Measurements from ENCODE around the gene UTF1.

Gene UTF1, protein sequence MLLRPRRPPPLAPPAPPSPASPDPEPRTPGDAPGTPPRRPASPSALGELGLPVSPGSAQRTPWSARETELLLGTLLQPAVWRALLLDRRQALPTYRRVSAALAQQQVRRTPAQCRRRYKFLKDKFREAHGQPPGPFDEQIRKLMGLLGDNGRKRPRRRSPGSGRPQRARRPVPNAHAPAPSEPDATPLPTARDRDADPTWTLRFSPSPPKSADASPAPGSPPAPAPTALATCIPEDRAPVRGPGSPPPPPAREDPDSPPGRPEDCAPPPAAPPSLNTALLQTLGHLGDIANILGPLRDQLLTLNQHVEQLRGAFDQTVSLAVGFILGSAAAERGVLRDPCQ

GRCh38 chr10:133230044-133230361 lies at the start of gene UTF1:
Gene UTF1 (plus strand): TSS chr10:133230217. CDS start chr10:133230289, 72 bp downstream.
- no peak for DNase-seq

- DNase-seq, result no peak
These were observed 48.9 kb upstream of the UTF1 start for GRCh38 chr10:133180965-133181639.

- no peak for DNase-seq
These were observed 47.8 kb upstream of the UTF1 start for GRCh38 chr10:133182190-133182589.

DNA sequence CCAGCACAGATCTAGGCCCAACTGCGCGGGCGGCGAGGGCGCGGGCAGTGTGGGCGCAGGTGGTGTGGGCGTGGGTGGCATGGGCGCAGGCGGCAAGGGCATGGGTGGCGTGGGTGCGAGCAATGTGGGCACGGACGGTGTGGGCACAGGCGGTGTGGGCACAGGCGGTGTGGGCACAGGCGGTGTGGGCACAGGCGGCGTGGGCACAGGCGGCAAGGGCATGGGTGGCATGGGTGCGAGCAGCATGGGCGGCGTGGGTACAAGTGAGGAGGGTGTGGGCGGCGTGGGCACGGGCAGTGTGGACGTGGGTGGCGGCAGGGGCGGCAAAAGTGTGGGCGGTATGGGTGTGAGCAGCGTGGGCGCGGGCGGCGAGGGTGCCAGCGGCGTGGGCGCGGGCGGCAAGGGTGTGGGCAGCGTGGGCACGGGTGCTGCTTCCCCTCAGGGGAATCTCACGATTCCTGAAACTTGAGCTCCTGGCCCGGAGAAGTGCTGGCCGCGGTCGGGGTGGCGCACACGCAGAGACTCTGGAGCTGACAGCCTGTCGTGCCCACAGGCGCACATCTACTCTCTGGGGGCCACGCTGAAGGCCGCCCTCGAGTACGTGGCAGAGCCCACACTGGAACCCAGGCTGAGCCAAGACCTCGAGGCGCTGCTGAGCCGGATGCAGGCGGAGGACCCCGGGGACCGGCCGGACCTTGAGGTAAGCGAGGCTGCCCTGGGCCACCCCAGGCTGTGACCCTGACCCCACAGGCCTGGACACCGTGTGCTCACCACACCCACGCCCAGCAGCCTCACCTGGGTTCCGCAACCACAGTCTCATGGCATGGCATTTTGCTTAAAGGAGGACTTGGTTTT lies 47.0 kb upstream of the UTF1 start:
- no peak for DNase-seq

DNA sequence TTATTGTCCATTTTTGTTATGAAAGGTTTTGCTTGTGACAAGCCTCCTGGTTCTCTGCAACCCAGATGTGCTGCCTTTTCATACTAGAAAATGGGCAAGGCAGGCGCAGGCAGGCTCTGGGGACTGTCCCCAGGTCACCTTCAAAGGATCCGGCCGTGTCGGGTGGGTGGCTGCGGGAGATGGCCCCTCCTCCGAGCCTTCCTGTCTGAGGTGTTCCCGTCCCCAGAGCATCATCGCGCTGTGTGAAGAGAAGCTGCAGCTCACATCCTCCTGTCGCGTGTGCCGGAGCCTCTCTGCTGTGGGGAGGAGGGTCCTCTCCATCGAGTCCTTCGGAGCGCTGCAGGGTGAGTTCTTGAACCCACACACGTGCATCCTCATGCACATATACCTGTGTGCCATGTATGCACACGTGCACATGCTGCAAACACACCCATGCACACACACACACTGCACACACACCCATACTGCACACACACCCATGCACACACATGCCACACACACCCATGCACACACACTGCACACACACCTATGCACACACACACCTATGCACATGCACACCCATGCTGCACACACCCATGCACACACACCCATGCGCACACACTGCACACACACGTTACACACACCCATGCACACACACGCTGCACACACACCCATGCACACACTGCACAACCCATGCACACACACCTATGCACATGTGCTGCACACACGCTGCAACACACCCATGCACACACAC lies 46.2 kb upstream of the UTF1 start:
- no peak for DNase-seq

GRCh38 chr10:133184591-133185244 lies 45.3 kb upstream of the UTF1 start:
- no peak for DNase-seq

DNA sequence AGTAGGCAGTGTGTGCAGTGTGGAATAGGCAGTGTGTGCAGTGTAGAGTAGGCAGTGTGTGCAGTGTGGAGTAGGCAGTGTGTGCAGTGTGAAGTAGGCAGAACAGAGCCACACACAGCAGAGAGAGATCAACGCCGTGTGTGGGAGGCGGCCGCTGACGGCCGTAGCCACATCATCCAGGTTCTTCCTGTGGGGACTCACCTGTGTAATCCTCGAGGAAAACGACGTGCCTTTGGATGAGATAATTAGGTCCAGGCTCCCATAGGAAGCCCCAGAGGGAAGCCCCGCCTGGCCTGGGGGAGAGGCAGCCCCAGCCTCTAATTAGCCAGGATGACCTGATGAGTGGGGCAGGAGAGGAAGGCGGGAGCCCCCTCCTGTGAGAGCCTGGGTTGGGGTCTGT lies 44.6 kb upstream of the UTF1 start:
- no peak for DNase-seq

DNA sequence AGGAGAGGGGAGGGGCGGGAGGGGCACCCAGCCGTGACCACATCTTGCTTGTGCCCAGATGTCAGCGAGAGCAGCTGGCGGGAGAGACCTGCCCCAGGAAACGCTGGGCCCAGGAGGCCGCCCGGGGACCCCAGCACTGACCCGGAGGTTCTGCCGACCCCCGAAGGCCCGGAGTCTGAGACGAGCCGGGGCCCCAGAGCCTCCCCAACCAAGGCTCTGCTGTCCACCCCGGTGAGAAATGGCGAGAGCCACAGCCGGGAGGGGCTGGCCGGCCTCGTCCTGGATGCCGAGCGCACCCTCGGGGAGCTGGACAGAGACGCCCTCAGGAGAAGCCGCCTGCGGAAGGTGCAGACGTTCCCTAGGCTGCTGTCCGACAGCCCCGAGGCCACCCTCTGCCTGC lies 44.1 kb upstream of the UTF1 start:
- no peak for DNase-seq

GRCh38 chr10:133186416-133187090 lies 43.5 kb upstream of the UTF1 start:
- no peak for DNase-seq

DNA sequence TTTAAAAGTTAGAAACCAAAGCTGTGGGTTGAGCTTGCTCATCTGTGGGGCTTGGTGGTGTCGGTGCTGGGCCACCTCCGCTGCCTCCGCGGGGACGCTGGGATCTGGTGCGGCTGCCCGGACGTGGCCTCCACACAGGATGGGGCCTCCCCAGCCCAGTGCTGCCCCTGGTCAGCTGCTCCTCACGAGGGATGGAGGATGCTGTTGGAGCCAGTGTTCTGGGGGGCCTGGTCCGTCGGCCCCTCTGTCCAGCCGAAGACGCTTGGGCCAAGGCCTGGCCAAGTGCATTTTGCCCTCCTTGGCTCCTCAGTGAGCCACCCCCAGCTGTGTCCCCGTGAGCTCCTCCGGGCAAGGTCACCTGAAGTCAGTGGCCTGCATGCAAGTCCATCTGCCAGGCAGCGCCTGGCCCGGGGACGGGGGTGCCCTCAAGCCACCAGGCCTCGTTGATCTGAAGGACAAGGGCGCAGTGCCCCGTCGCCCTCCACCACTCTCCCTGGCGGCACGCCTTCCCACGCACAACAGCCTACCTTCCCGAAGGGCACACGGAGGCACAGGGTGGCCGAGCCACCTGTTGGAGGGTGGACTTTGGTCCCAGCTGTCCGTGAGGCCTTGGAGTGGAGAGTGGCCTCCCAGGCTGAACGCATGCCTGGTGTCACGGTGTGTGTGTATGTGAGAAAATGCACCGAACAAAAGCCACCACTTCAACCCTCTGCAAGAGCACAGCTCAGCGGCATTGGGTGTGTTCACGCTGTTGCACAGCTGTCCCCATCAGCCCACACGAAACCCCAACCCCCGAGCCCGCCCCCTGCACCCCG lies 42.7 kb upstream of the UTF1 start:
- no peak for DNase-seq

- no peak for DNase-seq
These were observed 41.9 kb upstream of the UTF1 start for GRCh38 chr10:133187906-133188681.

GRCh38 chr10:133189256-133189655 lies 40.8 kb upstream of the UTF1 start:
- DNase-seq, result no peak

- DNase-seq, result no peak
These were observed 40.3 kb upstream of the UTF1 start for GRCh38 chr10:133189726-133190125.

- DNase-seq, result no peak
These were observed 39.8 kb upstream of the UTF1 start for GRCh38 chr10:133190225-133190624.

DNA sequence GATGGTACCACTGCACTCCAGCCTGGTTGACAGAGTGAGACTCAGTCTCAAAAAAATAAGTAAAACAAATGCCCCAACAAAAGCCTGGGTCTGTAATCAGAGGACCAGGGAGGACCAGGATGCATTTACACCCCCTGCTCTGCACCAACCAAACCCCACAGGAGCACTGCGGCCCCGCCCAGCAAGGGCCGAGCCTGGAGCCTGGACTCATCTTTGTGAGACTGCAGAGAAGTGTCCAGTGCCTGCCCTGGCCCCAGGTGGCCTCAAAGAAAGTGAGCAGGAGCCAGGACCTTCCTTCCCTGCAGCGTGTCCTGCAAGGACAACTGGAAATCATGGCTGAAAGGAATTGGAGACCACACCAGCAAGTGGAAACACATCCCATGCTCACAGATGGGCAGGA lies 38.4 kb upstream of the UTF1 start:
- no peak for DNase-seq

DNA sequence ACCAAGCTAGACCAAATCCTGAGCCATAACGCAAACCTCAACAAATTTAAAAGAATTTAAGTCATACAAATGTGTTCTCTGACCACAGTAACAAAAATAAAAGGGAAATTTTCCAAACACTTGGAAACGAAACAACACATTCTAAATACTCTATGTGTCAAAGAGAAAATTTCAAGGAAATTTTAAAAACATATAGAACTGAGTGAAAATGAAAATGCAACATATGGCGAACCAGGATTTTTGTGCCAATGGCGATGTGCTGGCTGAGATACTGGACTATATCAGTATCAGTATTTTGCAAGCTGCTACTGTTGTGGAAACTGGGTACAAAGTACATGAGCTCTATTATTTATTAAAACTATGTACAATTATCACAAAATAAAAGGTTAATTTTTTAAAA lies 35.9 kb upstream of the UTF1 start:
- DNase-seq, result no peak

GRCh38 chr10:133195096-133195495 lies 34.9 kb upstream of the UTF1 start:
- no peak for DNase-seq

- no peak for DNase-seq
These were observed 34.4 kb upstream of the UTF1 start for GRCh38 chr10:133195611-133196010.

DNA sequence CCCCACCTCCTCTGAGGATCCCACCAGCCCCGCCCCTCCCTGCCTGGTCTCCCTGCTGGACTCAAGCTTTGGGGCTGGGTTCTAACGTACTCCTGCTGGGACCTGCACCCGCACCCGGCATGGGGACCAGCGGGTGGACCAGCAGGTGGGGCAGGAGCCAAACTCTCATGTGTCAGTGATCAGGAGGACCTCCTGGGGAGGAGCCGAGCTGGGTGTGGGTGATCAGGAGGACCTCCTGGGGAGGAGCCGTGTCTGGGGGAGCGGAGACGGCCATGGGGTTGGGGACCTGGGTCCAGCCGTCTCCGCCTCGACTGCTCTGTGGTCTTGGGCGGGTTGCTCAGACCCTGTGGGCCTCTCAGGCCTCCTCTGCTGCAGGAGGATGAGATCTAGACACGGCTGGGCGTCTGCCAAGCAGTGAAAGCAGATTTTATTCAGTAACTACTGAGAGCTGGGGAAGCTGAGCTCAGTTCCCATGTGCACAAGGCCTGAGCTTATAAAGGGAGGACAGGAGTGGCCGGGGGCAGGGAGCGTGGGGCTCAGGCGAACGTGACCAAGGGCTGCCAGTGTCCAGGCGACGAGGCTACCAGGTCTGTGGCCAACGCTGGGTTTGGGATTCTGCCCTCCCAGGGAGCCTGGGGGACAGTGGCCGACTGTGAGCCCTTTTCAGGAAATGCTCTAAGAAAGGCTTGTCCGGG lies 33.6 kb upstream of the UTF1 start:
- no peak for DNase-seq
